ENCODE data around the gene TOMT. TPM values are rescaled to one million over a fixed set of nuclear protein-coding genes. Genes with fewer than 3 reads are reported as not detected.

The TOMT gene
- polyA plus RNA-seq (2011; rRNA removed) (not detected in 2 replicates), polyA plus RNA-seq (2017; fragmentation: RNase III; extraction: RNeasy Plus Mini Kit Qiagen cat#74134 plus additional on column Dnase treatment) (not detected in 3 replicates), polyA minus RNA-seq (2011; rRNA and poly(A)+ RNA removed) (not detected in 2 replicates)
- 0.06 and 0.09 TPM in 2 replicates for polyA plus RNA-seq (2012; cell fraction: cytosol; rRNA removed)
- 1.8 and 1.9 TPM in 2 replicates for polyA plus RNA-seq (2012; cell fraction: nucleus; rRNA removed)

GRCh38 chr11:72105888-72106287, at the start of gene TOMT:
TSS of gene TOMT (plus strand) at chr11:72105924. CDS start at chr11:72105952, 28 bp downstream.
- Histone ChIP-seq H3K4me3 (no peak within 1 kb of the TSS), H3K9me3 (no peaks in the 10 kb centered on the region), H3K4me1 (peaks cover 14% of the 10 kb centered on the region), H3K4me2 (no peak within 1 kb of the TSS), H3K27ac (no peak within 1 kb of the TSS)
- ATAC-seq (no peak), DNase-seq (ENCODE audit: low read depth in 1 of 2, low spot score in 1 of 2) (no peak), FAIRE-seq (no peak)
- WGBS (ENCODE audit: missing lambda C conversion rate): 93% methylated on average over 7 of the region's 14 CpGs
- POLR2A ChIA-PET: no interaction called here
- CTCF ChIA-PET: interaction anchor here (0.6 to 6.7 kb wide), 8 partner anchors 15 to 325 kb away, joined by 3 to 23 read pairs (median 4); no protein-coding TSS in a partner anchor
- no peak for TF ChIP-seq ZC3H11A (IDR thresholded peaks at IDR 0.05)
- TF ChIP-seq HOXB13 (CRISPR knock-in tag; IDR thresholded peaks at IDR 0.05; ENCODE audit: low read depth): no peak
- no peak for TF ChIP-seq RARB (CRISPR knock-in tag; IDR thresholded peaks at IDR 0.05)

- FAIRE-seq: no peak
- 87% methylated on average over 3 of the region's 3 CpGs for WGBS (ENCODE audit: missing lambda C conversion rate)
- no peaks in the 10 kb centered on the region for H3K4me1 ChIP-seq
- no peak overlapping the region for H3K4me2 ChIP-seq
- TF ChIP-seq HMGXB4 (CRISPR knock-in tag; IDR thresholded peaks at IDR 0.05; ENCODE audit: borderline replicate concordance): no peak
- TF ChIP-seq BCL3 (IDR thresholded peaks at IDR 0.05): no peak
- TF ChIP-seq HOXB5 (CRISPR knock-in tag; IDR thresholded peaks at IDR 0.05): no peak
- no peak for TF ChIP-seq SREBF2 (IDR thresholded peaks at IDR 0.05)
- no peak for TF ChIP-seq CHD4 (IDR thresholded peaks at IDR 0.05; ENCODE audit: borderline replicate concordance)
- TF ChIP-seq EP300 (IDR thresholded peaks at IDR 0.05): no peak
- no peak for TF ChIP-seq TP53 (CRISPR knock-in tag; IDR thresholded peaks at IDR 0.05)
- no peak for TF ChIP-seq GATA3 (IDR thresholded peaks at IDR 0.05; ENCODE audit: borderline replicate concordance)
- no peak for TF ChIP-seq MYC (IDR thresholded peaks at IDR 0.05; ENCODE audit: borderline replicate concordance, low read length)
- no peak for TF ChIP-seq ATOH8 (CRISPR knock-in tag; IDR thresholded peaks at IDR 0.05; ENCODE audit: low read depth)
- no peaks in the 10 kb centered on the region for H3K9me3 ChIP-seq
- ATAC-seq: no peak; a peak in 1 of 6 replicates
- no peak overlapping the region for H3K4me3 ChIP-seq
- DNase-seq (ENCODE audit: low read depth in 1 of 2, low spot score in 1 of 2): no peak
- CTCF ChIA-PET: interaction anchor here (0.6 to 3.6 kb wide), 6 partner anchors 8 to 1003 kb away, joined by 3 to 15 read pairs (median 7); no protein-coding TSS in a partner anchor
- H3K27ac ChIP-seq: no peak overlapping the region
- POLR2A ChIA-PET: no interaction called here
These were observed 47.2 kb upstream of the TOMT start for GRCh38 chr11:72058416-72059034.

GRCh38 chr11:72061739-72062396, 43.9 kb upstream of the TOMT start:
- Histone ChIP-seq H3K4me3 (no peak overlapping the region), H3K4me2 (no peak overlapping the region), H3K27ac (no peak overlapping the region), H3K4me1 (peaks cover 4% of the 10 kb centered on the region; the same call in 2 of the 3 replicates), H3K9me3 (no peaks in the 10 kb centered on the region)
- WGBS (ENCODE audit: missing lambda C conversion rate): 91% methylated on average over 5 of the region's 5 CpGs
- ChIA-PET CTCF (interaction anchor here (0.6 to 3.6 kb wide), 5 partner anchors 11 to 37 kb away, joined by 3 to 15 read pairs (median 5); no protein-coding TSS in a partner anchor), POLR2A (interaction anchor here (1.8 kb wide), 1 partner anchor 8 kb away, joined by 4 read pairs; no protein-coding TSS in a partner anchor)
- FAIRE-seq: no peak
- DNase-seq (ENCODE audit: low read depth in 1 of 2, low spot score in 1 of 2): no peak
- no peak for ATAC-seq
- no peak for TF ChIP-seq RARB (CRISPR knock-in tag; IDR thresholded peaks at IDR 0.05)
- no peak for TF ChIP-seq FOXS1 (CRISPR knock-in tag; IDR thresholded peaks at IDR 0.05)
- TF ChIP-seq TFCP2L1 (CRISPR knock-in tag; IDR thresholded peaks at IDR 0.05): no peak
- no peak for TF ChIP-seq ELK1 (IDR thresholded peaks at IDR 0.05; ENCODE audit: low read depth, low read length)
- no peak for TF ChIP-seq HOXB5 (CRISPR knock-in tag; IDR thresholded peaks at IDR 0.05)
- no peak for TF ChIP-seq EHF (CRISPR knock-in tag; IDR thresholded peaks at IDR 0.05)
- TF ChIP-seq PHF8 (IDR thresholded peaks at IDR 0.05; ENCODE audit: borderline replicate concordance, low read depth): no peak
- no peak for TF ChIP-seq EHMT2 (IDR thresholded peaks at IDR 0.05; ENCODE audit: low read depth)
- TF ChIP-seq HES2 (IDR thresholded peaks at IDR 0.05): no peak
- TF ChIP-seq POLR2AphosphoS2 (conservative IDR thresholded peaks at IDR 0.05; ENCODE audit: low read length): no peak
- no peak for TF ChIP-seq ZC3H11A (IDR thresholded peaks at IDR 0.05)
- TF ChIP-seq RCOR1 (IDR thresholded peaks at IDR 0.05; ENCODE audit: low read depth, low read length): no peak
